ENCODE data around the gene ZNF766.

ZNF766 gene

DNA sequence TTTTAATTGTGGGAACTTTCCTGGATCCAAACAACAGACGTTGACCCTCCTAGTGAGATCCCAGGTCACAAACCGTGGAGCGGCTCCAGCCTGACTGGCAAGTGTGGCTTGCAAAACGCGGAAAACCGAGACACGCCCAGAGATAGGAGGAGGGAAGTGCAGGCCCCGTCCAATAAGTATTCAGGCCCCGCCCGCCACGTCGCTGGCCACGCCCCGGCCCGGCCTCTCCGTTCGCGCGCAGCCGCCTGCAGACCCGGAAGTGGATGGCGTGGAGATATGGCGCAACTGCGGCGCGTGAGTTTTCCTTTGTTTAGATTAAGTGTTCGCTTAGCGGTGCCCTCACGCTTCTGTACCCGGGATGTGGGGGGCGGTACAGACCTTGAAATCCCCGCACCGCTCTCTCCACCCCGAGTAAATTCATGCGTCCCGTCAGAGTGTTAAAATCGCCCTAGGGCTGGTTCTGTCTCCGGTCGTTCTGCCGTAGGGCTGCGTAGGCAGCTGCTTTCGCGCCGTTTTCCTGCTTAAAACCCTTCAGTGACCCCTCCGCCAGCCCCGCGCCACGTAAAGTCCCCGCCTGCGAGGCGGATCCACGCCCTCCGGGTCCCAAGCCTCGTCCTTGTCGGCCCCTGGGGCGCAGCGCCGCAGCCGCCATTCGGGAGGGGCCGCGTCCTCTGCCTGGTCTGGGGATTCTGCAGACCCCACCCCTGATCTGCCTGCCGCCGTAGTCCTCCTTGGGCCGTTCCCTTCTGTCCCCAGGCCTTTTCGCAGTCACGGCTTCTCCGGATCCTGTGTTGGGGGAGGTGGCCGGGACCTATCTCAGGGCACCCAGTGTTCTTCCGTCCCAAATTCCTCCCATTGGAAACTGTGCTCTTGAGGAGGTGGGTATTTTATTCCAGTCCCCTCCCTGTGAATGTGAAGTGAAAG, at the start of gene ZNF766:
Gene ZNF766 (plus strand): TSS at position 250 of the 924 bp plus-strand sequence. CDS start 27 bp downstream, at position 277.
- peak; percentile 97 for DNase-seq (ENCODE audit: low read depth)

- DNase-seq (ENCODE audit: low read depth), result no peak
Observed at GRCh38 chr19:52219611-52220010, 49.8 kb upstream of the ZNF766 start.

DNA sequence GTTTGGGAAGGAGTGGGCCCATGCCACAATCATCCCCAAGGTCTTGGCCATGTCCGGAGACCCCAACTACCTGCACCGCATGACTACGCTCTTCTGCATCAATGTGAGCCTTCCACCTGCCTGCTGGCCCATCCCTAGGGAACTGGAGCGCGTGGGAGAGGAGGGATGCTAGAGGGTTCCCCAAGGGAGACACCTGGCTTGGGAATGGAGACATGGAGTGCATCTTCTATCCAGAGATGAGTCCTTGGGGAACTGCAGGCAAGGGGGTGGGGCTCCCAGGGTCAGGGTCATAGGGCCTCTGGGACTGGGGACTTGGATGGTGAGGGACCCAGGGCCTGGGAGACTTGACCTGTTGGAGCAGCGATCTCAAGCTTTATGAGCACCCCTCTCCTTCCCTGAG, 48.4 kb upstream of the ZNF766 start:
- no peak for DNase-seq (ENCODE audit: low read depth)

DNA sequence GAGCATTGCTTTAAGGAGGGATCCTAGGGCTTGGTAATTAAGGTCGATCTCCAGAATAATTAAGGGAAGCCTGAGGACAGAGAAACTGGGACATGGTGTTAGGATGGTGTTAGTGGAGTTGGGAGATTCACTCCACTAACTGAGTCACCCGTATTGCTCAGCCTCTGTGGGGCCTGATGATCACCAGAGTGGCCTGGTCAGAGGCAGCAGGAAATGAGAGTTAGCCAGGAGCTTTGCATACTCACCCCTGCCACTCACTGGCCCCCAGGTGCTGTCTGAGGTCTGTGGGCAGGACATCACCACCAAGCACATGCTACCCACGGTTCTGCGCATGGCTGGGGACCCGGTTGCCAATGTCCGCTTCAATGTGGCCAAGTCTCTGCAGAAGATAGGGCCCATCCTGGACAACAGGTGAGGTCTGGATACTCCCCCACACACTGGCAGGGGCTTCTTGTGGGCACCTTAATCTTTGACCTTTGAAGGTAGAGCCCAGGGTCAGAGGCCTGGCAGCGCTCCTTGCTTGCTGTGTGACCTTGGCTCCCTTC, 47.5 kb upstream of the ZNF766 start:
- DNase-seq (ENCODE audit: low read depth), result peak; percentile 51

DNA sequence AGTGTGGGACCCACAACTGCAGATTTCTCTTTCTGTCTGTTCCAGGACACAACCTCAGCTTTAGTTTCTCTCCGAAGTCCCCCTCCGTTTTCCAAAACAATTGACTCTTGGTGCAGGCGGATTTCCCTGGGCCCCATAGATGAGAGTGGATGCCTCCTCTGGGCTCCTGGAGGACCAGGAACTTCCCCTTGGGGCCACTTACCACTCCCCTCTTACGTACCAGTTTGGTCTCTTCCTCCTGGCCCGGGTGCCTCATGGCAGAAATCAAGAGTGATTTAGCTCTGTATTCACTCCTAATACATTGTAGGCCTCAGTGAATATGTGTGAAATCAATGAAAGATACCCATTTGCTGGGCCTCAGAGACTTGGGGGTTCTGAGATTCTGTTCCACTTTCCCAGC, 45.2 kb upstream of the ZNF766 start:
- DNase-seq (ENCODE audit: low read depth), result no peak

DNA sequence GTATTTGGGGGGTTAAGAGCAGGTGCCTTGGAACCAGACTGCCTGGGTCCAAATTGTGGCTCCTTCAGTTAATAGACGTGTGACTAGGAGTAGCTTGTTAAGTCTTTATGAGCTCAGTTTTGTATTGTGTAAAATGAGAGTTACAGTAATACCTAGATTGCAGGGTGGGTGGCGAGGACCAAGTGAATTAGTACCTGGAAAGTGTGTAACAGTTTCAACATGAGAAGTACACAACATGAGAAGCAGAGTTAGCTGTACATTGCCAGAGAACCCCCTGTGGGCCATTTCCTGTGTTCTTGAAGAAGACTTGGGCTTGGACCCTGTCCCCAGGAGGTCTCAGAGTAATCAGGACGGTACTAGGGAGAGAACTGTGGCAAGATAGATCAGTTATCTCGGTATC, 42.7 kb upstream of the ZNF766 start:
- DNase-seq (ENCODE audit: low read depth), result no peak

DNA sequence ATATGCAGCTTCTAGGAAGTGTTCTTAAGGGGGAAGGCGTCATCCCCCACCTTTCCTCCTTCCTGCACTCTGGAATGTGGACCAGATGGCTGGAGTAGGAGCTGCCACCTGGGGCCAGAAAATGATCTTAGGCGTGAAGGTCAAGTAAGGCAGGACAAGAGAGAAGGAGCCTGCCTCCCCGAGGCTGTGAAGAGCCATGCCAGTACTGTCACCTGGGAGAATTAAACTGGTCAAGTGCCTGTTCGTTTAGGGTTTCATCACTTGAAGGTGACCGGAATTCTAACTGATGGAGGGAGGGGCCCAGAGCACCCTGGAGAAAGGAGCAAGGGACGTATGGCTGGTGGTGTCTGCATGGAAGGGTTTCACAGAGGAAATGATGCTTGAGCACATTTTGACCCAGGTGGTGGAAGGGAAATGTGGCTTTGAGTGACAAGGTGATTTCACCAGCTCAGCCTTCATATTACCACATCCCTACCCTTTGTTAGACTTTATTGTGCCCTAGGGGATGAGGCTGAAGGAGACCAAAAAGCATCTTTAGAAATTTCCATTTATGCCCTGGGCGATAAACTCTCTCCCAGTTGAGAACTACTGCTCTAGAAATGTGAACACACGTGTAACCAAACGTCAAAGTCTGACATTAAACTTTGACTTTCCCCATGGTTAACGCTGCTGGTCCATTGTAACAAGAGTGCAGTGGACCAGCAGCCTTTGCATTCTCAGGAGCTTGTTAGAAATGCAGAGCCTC, 42.0 kb upstream of the ZNF766 start:
- no peak for DNase-seq (ENCODE audit: low read depth)

- DNase-seq (ENCODE audit: low read depth), result no peak
Observed at GRCh38 chr19:52227980-52228379, 41.4 kb upstream of the ZNF766 start.

- DNase-seq (ENCODE audit: low read depth), result no peak
Observed at GRCh38 chr19:52229524-52229923, 39.9 kb upstream of the ZNF766 start.

DNA sequence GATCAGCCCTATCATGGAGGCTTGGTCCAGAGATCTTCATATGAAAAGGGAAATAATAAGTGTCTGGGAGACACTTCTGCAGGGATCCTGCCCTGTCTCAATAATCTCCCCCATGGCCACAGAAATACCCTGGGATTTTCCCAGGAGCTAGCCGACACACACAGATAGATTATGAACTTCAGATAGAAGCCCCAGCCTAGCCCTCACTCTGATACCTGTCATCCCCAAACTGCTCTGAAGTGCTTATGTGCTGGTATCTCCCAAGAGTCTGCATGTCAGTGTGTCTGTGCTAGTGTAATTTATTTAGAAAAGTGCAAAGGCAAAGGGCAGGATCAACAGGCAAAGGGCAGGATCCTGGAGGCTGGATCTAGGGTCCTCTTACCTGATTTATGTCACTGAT, 38.7 kb upstream of the ZNF766 start:
- DNase-seq (ENCODE audit: low read depth), result no peak

- peak; percentile 16 for DNase-seq (ENCODE audit: low read depth)
Observed at GRCh38 chr19:52231154-52231910, 38.1 kb upstream of the ZNF766 start.

DNA sequence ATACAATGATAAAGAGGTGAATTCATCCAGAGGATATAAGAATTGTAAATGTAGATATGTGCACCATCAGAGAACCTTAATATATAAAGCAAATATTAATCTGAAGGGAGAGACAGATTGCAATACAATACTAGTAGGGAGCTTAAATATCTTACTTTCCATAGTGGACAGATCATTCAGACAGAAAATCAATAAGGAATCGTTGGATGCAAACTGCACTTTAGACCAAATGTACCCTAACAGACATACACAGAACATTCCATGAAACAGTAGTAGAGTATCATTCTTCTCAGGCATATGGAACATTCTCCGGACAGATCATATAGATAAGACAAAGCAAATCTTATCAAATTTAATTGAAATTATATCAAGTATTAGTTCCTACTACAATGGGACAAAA, 35.0 kb upstream of the ZNF766 start:
- no peak for DNase-seq (ENCODE audit: low read depth)

DNA sequence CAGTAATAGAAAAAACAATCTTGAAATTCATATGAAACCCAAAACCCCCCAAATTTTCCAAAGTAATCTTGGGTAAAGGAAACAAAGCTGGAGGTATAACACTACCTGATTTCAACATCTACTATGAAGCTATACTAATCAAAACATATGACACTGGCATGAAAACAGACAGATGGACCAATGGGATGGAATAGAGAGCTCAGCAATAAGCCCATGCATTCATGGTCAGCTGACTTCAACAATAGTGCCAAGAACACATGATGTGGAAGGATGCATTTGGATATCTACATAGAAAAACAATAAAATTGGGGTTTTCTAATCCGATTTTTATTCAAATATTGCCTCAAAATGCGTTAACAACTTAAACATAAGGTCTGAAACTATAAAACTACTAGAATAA, 32.2 kb upstream of the ZNF766 start:
- DNase-seq (ENCODE audit: low read depth), result peak; percentile 27

DNA sequence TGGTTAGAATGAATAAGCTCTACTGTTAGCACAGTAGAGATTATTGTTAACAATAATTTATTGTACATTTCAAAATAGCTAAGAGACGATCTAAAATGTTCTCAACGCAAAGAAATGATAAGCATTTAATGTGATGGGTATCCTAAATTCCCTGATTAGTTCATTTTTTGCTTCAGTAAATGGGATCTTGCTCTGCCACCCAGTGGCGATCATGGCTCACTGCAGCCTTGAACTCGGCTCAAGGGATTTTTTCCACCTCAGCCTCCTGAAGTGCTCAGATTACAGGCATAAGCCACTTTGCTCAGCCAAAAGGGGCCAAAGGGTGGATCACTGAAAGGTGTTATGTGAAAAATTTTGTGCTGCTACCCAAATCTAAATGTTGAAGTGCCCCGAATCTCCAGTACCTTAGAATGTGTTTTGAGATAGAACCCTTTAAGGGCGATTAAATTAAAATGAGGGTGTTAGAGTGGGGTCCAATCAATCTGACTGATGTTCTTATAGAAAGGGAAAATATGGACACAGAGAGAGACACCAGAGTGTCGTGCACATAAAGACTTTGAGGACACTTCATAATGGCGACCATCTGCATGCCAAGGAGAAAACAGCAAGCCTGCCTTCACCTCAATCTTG, 31.5 kb upstream of the ZNF766 start:
- DNase-seq (ENCODE audit: low read depth), result peak; percentile 69

GRCh38 chr19:52244021-52244420, 25.4 kb upstream of the ZNF766 start:
- no peak for DNase-seq (ENCODE audit: low read depth)

GRCh38 chr19:52248241-52248640, 21.1 kb upstream of the ZNF766 start:
- peak; percentile 68 for DNase-seq (ENCODE audit: low read depth)

DNA sequence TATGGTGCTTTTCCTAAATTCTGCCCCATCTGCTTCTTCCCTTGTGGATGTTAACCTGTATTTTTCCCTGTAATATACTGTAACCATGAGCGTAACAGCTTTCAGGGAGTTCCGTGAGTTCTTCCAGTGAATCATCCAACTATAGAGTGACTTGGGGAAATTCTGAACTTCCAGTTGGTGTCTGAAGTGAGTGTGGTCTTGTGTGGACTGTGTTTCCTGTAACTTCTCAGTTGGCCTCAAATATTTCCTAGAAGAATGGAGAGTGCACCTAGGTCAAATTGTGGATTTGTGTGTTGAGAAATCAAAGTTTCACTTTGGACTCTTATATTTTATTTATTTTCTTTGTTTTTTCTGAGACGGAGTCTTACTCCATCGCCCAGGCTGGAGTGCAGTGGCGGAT, 11.0 kb upstream of the ZNF766 start:
- DNase-seq (ENCODE audit: low read depth), result peak; percentile 87

GRCh38 chr19:52265556-52265955, 3.8 kb upstream of the ZNF766 start:
- peak; percentile 15 for DNase-seq (ENCODE audit: low read depth)

DNA sequence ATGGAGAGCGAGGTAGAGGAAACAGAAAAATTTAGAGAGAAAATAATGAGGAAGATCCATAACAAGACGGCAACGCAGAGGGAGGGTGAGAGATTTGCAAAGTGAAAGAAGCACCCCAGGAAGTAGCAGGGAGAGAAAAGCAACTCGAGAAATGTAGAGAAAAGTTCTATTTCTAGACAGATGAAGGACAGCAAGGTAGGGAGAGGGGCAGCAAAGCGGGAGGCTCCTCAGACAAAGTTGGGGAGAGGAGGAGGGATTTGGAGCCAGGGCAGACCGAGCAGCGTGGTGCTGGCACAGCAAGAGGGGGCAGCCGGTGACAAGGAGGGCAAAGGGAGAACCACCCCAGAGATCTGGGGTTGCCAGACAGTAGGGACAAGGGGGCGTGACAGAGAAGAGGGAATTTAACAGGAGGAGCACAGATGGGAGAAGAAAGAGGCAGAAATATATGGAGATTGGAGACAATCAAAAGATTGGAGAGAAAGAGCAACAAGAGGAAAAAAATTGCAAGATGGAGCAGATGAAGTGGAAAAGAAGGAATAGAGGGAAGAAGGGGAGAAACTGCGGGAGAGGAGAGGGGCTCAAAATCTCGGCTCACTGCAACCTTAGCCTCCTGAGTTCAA, 989 bp downstream of the ZNF766 start:
- DNase-seq (ENCODE audit: low read depth), result peak; percentile 40

DNA sequence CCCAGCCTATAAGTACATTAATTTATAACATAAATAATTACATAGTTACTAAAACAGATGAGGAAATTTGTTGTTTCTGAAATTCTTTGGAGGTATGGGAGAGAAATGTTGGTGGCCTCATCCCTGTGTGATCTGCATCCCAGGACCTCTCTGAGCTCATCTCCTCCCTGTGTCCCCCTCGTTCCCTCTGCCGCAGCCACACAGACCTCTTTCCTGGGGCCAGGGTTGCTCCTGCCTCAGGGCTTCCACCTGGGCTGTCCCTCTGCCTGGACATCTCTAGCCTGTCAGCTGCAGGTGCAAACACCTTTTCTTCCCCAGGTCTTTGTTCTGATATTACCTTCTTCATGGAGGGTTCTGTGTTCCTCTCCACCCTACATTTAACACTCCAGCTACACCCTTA, 3.9 kb downstream of the ZNF766 start:
- DNase-seq (ENCODE audit: low read depth), result no peak

- DNase-seq (ENCODE audit: low read depth), result no peak
Observed at GRCh38 chr19:52274191-52274590, 4.8 kb downstream of the ZNF766 start.

Measured in iris pigment epithelial cell (primary cell).